Testis (tissue), 3 donors: ENCODE measurements around the gene PSMG4. TPM values are rescaled to one million over a fixed set of nuclear protein-coding genes. Genes with fewer than 3 reads are reported as not detected.

Experiments
- DNase-seq: peaks from one replicate; pipeline ENCODE4 v3.0.0-alpha.2; 2019
- H3K27ac ChIP-seq, 2 donors: fragments of 200-600 bp; sonication (generic); one replicate each; pipeline ENCODE4 v1.5.1; 2019
- H3K27me3 ChIP-seq: fragments of 200-600 bp; sonication (generic); one replicate; pipeline ENCODE4 v1.5.1; 2019
- H3K36me3 ChIP-seq: fragments of 200-600 bp; sonication (generic); one replicate; pipeline ENCODE4 v1.5.1; 2017; ENCODE audit warnings: low read depth; ENCODE audit errors: missing control alignments
- H3K4me1 ChIP-seq: fragments of 200-600 bp; sonication (generic); one replicate; pipeline ENCODE4 v1.5.1; 2019
- H3K4me3 ChIP-seq, 2 donors: fragments of 200-600 bp; sonication (generic); one replicate each; pipeline ENCODE4 v1.5.1; 2017 to 2019
- H3K9me3 ChIP-seq: fragments of 200-600 bp; sonication (generic); one replicate; pipeline ENCODE4 v1.5.1; 2017
- CTCF ChIP-seq, 3 experiments: fragments of 450-650 bp in 2 of 3; fragments of 200-600 bp in 1 of 3; sonication (generic) in 1 of 3; IDR thresholded peaks; one replicate each; pipeline ENCODE4 v1.5.1; 2016 to 2019; ENCODE audit warnings: antibody characterized with exemption in 3 of 3, mild to moderate bottlenecking in 2 of 3, moderate library complexity in 1 of 3
- POLR2A ChIP-seq: fragments of 450-650 bp; IDR thresholded peaks from one replicate; pipeline ENCODE4 v1.6.1; 2017; ENCODE audit warnings: antibody characterized with exemption, mild to moderate bottlenecking, moderate library complexity
- WGBS, 2 donors: methylation state at CpG; one replicate each; pipeline ENCODE4 v1.1.5; 2018; 5-methylcytosine and 5-hydroxymethylcytosine counted together
- intact Hi-C: fragments of 100-400 bp; cut with DNase I; formaldehyde crosslinking; loops from one replicate; pipeline ENCODE4 v1.15.1; 2023; ENCODE audit warnings: low total_unique reads
- polyA plus RNA-seq: library from polyadenylated mRNA; stranded (reverse); fragments of 350-450 nt; fragmentation: Illumina TruSeq; extraction: RNeasy Lipid Tissue Mini Kit (QIAGEN cat#74804); gene quantifications from one replicate; pipeline ENCODE4 v1.2.3, GENCODE V29; 2014; ENCODE audit warnings: low read depth, low replicate concordance; ENCODE audit not compliant: insufficient read depth
- total RNA-seq, 2 donors: library from RNA; depleted of rRNA; stranded (reverse); fragments of >200 nt; gene quantifications; one replicate each; pipeline ENCODE4 v1.2.3, GENCODE V29; 2016

PSMG4 gene
- total and polyA plus RNA-seq, 3 donors from 2014 or later: 23.1 to 46.1 (median 42.4) TPM

- no peak for TF ChIP-seq POLR2A
- TF ChIP-seq CTCF (IDR thresholded peaks at IDR 0.05): no peak
- Histone ChIP-seq H3K27ac (no peak overlapping the region), H3K4me3 (no peak overlapping the region), H3K36me3 (no peaks in the 10 kb centered on the region), H3K27me3 (no peaks in the 10 kb centered on the region), H3K4me1 (no peaks in the 10 kb centered on the region), H3K9me3 (no peaks in the 10 kb centered on the region)
- intact Hi-C loops: no loop called here
- no peak for DNase-seq
- WGBS, 2 donors: 88 to 94% methylated on average over 8 of the region's 8 CpGs
Measured at GRCh38 chr6:3301506-3301905, 42.8 kb downstream of the PSMG4 start.

GRCh38 chr6:3303795-3304411 lies 45.2 kb downstream of the PSMG4 start:
- intact Hi-C loops: no loop called here
- TF ChIP-seq POLR2A (no peak), CTCF (IDR thresholded peaks at IDR 0.05) (no peak)
- no peaks in the 10 kb centered on the region for H3K9me3 ChIP-seq

GRCh38 chr6:3304500-3305215 lies 45.9 kb downstream of the PSMG4 start:
- H3K4me3 ChIP-seq: no peak overlapping the region
- no peak for DNase-seq
- H3K27ac ChIP-seq: no peak overlapping the region
- no peaks in the 10 kb centered on the region for H3K4me1 ChIP-seq
- 93% methylated on average over 16 of the region's 16 CpGs for WGBS, 2 donors
- H3K36me3 ChIP-seq: no peaks in the 10 kb centered on the region
- TF ChIP-seq CTCF (IDR thresholded peaks at IDR 0.05): no peak
- no peak for TF ChIP-seq POLR2A
- H3K9me3 ChIP-seq: no peaks in the 10 kb centered on the region
- no peaks in the 10 kb centered on the region for H3K27me3 ChIP-seq
- intact Hi-C loops: no loop called here

More at GRCh38 chr6:3303795-3304411, 45.2 kb downstream of the PSMG4 start:
- Histone ChIP-seq H3K4me1 (no peaks in the 10 kb centered on the region), H3K4me3 (no peak overlapping the region), H3K27ac (no peak overlapping the region), H3K27me3 (no peaks in the 10 kb centered on the region), H3K36me3 (no peaks in the 10 kb centered on the region)
- WGBS, 2 donors: 69 to 87% methylated on average over 3 of the region's 3 CpGs
- DNase-seq: no peak

- no peaks in the 10 kb centered on the region for H3K36me3 ChIP-seq
- no peaks in the 10 kb centered on the region for H3K9me3 ChIP-seq
- no peak for TF ChIP-seq CTCF (IDR thresholded peaks at IDR 0.05)
- no peak for TF ChIP-seq POLR2A
- 94% methylated on average over 8 of the region's 8 CpGs for WGBS, 2 donors
- no peak overlapping the region for H3K4me3 ChIP-seq
- H3K27ac ChIP-seq: no peak overlapping the region
- H3K4me1 ChIP-seq: no peaks in the 10 kb centered on the region
- intact Hi-C loops: no loop called here
- no peak for DNase-seq
- no peaks in the 10 kb centered on the region for H3K27me3 ChIP-seq
Measured at GRCh38 chr6:3305216-3305565, 46.4 kb downstream of the PSMG4 start.

GRCh38 chr6:3305831-3306230 lies 47.1 kb downstream of the PSMG4 start:
- Histone ChIP-seq H3K9me3 (no peaks in the 10 kb centered on the region), H3K36me3 (no peaks in the 10 kb centered on the region), H3K4me1 (no peaks in the 10 kb centered on the region), H3K27me3 (no peaks in the 10 kb centered on the region), H3K4me3 (no peak overlapping the region), H3K27ac (no peak overlapping the region)
- no peak for TF ChIP-seq CTCF (IDR thresholded peaks at IDR 0.05)
- no peak for TF ChIP-seq POLR2A
- intact Hi-C loops: no loop called here
- 90 to 98% methylated on average over 3 of the region's 3 CpGs for WGBS, 2 donors
- no peak for DNase-seq
